Progenitor cell of endocrine pancreas (in vitro differentiated cells): ENCODE data around the gene TSN. TPM values are rescaled to one million over a fixed set of nuclear protein-coding genes. Genes with fewer than 3 reads are reported as not detected.
"Not testable (repeated sequence)": the region's sequence is repeated elsewhere in the genome, so short reads cannot be mapped to it uniquely, and the experiment has no call there.

Experiments used
- DNase-seq: peaks from one replicate; pipeline ENCODE4 v3.0.0; 2021; ENCODE audit warnings: low spot score; ENCODE audit not compliant: unreplicated experiment
- H3K27ac Mint-ChIP-seq: 2 replicates; pipeline ENCODE4 v1.8.0; 2021; ENCODE audit warnings: mild to moderate bottlenecking, moderate library complexity, mixed read lengths
- H3K27me3 Mint-ChIP-seq: 2 replicates; pipeline ENCODE4 v1.8.0; 2021; ENCODE audit warnings: mixed read lengths
- H3K36me3 Mint-ChIP-seq: 2 replicates; pipeline ENCODE4 v1.8.0; 2022; ENCODE audit warnings: mixed read lengths; ENCODE audit not compliant: insufficient read depth
- H3K4me1 Mint-ChIP-seq: 2 replicates; pipeline ENCODE4 v1.8.0; 2021; ENCODE audit warnings: low read depth, mixed read lengths
- H3K4me3 Mint-ChIP-seq: 2 replicates; pipeline ENCODE4 v1.8.0; 2021; ENCODE audit warnings: low read depth, mild to moderate bottlenecking, moderate library complexity, mixed read lengths
- H3K9me3 Mint-ChIP-seq: 2 replicates; pipeline ENCODE4 v1.8.0; 2021; ENCODE audit warnings: low read depth, mixed read lengths
- CTCF ChIP-seq: fragments of 200-600 bp; sonication (generic); IDR thresholded peaks from one replicate; pipeline ENCODE4 v1.5.0; 2021; ENCODE audit warnings: antibody characterized with exemption, mild to moderate bottlenecking; ENCODE audit not compliant: unreplicated experiment
- total RNA-seq: library from RNA; stranded (reverse); gene quantifications from 2 replicates; pipeline ENCODE4 v1.2.1, GENCODE V29; 2021

The TSN gene
- total RNA-seq, 1 donor from 2014 or later, result 91.7 TPM

DNA sequence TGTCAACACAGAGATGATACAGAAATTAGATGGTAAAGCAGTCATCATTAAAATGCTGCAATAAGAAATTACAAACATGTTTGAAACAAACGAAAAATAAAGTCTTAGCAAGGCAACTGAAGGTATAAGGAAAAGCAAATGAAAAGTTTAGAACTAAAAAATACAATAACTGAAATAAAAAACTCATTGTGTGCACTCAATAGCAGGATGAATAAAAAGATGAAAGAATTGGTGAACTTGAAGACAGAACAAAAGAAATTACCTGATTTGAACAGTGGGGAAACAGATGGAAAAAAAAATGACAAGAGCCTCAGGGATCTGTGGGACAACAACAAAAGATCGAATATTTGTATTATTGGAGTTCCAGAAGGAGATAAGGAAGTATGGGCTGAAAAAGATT, 46.5 kb downstream of the TSN start:
- Mint-ChIP-seq H3K27ac (no peak overlapping the region), H3K4me3 (no peak overlapping the region), H3K4me1 (no peaks in the 10 kb centered on the region), H3K27me3 (peaks cover 11% of the 10 kb centered on the region), H3K36me3 (no peaks in the 10 kb centered on the region), H3K9me3 (peaks cover 7% of the 10 kb centered on the region)
- TF ChIP-seq CTCF, result no peak
- no peak for DNase-seq

- Mint-ChIP-seq H3K4me3 (no peak overlapping the region), H3K36me3 (no peaks in the 10 kb centered on the region), H3K4me1 (no peaks in the 10 kb centered on the region), H3K9me3 (peaks cover 7% of the 10 kb centered on the region), H3K27ac (no peak overlapping the region), H3K27me3 (peaks cover 11% of the 10 kb centered on the region)
- DNase-seq, result no peak
- no peak for TF ChIP-seq CTCF
Measured at GRCh38 chr2:121803503-121803902, 48.1 kb downstream of the TSN start.

GRCh38 chr2:121804340-121804739, 48.9 kb downstream of the TSN start:
- Mint-ChIP-seq H3K4me3 (no peak overlapping the region), H3K9me3 (peaks cover 7% of the 10 kb centered on the region), H3K4me1 (no peaks in the 10 kb centered on the region), H3K36me3 (no peaks in the 10 kb centered on the region), H3K27ac (no peak overlapping the region), H3K27me3 (peaks cover 11% of the 10 kb centered on the region)
- no peak for DNase-seq
- TF ChIP-seq CTCF, result no peak

DNA sequence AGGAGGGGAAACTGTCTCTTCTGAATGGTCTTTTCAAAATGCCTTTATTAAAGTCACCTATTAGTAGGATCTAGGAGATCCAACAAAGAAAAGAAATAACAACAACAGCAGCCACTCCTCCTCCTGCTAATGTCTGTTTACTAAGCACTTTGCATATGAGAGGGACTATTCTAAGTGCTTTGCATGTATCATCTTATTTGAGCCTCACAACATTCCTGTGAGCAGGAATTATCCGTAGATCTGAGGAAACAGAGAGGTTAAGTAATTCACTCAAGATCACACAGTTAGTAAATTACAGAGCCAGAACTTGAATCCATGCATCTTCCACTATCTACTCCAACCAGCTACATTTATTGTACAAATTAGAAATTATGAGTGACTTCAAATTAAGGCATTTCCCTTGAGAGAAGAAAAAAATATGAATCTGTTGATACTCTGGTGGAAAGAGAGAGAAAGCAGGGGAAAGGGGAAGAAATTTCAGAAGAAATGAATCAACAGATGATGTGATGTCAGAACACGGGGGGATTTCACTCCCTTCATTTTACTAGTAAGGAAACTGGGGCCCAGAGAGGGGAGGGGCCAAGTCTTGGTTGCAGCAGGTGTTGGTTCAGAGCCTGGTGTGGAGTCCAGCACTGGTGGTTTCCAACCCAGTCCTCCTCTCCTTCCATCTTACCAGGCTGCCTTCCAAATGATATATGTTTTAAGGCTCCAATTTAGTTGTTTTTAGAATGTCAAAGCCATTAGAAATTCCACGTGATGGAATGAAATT, 49.7 kb downstream of the TSN start:
- Mint-ChIP-seq H3K36me3 (no peaks in the 10 kb centered on the region), H3K27ac (no peak overlapping the region), H3K4me3 (no peak overlapping the region), H3K9me3 (peaks cover 7% of the 10 kb centered on the region), H3K27me3 (peaks cover 11% of the 10 kb centered on the region), H3K4me1 (no peaks in the 10 kb centered on the region)
- TF ChIP-seq CTCF, result no peak
- no peak for DNase-seq

- no peaks in the 10 kb centered on the region for H3K36me3 Mint-ChIP-seq
- H3K27ac Mint-ChIP-seq, result no peak overlapping the region
- peaks cover 11% of the 10 kb centered on the region for H3K27me3 Mint-ChIP-seq
- no peak for TF ChIP-seq CTCF
- DNase-seq, result no peak
- peaks cover 7% of the 10 kb centered on the region for H3K9me3 Mint-ChIP-seq
- H3K4me3 Mint-ChIP-seq, result no peak overlapping the region
- no peaks in the 10 kb centered on the region for H3K4me1 Mint-ChIP-seq
Measured at GRCh38 chr2:121805766-121806143, 50.3 kb downstream of the TSN start.

DNA sequence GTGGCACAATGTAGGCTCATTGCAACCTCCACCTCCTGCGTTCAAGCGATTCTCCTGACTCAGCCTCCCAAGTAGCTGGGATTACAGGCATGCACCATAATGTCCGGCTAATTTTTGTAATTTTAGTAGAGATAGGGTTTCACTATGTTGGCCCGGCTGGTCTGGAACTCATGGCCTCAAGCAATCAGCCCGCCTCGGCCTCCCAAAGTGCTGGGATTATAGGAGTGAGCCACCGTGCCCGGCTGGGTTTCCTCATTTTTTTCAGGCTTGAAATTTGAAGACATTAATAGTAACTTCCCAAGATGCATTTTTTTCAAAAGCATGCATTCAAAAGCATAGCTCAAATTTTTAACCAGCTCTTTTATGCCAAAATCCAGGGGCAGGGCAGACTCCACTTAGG, 52.3 kb downstream of the TSN start:
- not testable (repeated sequence) for H3K4me1 Mint-ChIP-seq, H3K27ac Mint-ChIP-seq

More for the DNA sequence above, 52.3 kb downstream of the TSN start:
- H3K36me3 Mint-ChIP-seq, H3K4me3 Mint-ChIP-seq, H3K9me3 Mint-ChIP-seq, DNase-seq: not testable (repeated sequence)
- H3K27me3 Mint-ChIP-seq, result peaks cover 17% of the 10 kb centered on the region
